HG02571 (cell line): ENCODE data around the gene STING1.

Experiments used
- ATAC-seq: cut with Tn5 transposase; IDR thresholded peaks from one replicate; pipeline ENCODE4 v1.9.1; 2021; ENCODE audit warnings: mild to moderate bottlenecking, moderate library complexity; ENCODE audit not compliant: unreplicated experiment

The STING1 gene

DNA sequence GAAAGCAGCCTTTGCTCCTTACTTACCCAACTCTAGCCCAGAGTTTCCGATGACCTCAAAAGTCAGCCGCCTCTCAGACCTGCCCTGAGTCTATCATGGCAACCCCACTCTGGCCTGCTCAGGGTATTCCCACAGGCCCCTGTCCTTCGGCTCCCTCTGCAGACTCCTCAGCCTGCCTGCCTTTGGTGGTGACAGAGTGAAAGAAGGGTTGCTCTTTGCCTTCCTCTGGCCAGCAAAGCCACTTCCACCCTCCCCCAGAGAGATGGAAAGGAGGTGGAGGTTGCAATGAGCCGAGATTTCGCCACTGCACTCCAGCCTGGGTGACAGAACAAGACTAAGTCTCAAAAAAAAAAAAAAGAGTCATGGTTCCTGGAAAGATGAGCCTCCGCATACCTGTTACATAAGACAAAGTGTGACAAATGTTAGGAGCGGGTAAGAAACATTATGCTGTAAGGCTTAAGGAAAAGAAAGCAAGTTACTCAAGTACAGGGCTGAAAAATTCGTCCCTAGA, 14.1 kb downstream of the STING1 start:
- no peak for ATAC-seq

DNA sequence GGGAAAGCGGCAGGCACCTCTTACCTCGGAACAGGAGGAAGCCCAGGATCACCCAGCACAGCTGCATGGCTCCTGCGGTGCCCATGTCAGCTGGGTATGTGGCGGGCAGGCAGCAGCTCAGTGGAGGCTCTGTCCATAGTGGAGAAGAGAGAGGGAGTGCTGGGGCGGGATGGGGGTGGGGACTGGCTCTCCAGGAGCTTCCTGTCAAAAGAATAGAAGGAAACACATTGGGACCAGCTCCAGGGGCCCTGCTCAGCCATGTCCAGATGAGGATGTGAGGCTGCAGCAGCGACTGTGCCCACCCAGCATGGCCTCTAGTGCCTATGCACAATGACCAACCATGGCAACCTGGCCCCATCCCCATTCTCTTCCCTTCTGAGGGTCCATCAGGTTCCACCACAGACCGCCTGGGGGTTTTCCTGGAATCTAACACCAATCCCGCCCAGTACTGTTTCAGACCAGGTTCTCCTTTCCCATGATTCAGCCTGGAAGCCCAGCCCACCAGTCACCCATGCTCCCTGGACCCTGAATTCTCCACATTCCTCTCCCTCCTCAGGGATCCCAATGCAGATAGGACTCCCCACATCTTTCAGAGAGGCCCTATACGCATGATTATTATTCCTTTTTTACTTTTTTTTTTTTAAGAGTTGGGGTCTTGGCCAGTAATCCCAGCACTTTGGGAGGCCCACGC, 19.8 kb downstream of the STING1 start, which contains the start of gene ECSCR:
TSS of gene ECSCR (minus strand) at position 158 of the 691 bp plus-strand sequence. CDS start at position 85, 73 bp downstream.
- no peak for ATAC-seq

DNA sequence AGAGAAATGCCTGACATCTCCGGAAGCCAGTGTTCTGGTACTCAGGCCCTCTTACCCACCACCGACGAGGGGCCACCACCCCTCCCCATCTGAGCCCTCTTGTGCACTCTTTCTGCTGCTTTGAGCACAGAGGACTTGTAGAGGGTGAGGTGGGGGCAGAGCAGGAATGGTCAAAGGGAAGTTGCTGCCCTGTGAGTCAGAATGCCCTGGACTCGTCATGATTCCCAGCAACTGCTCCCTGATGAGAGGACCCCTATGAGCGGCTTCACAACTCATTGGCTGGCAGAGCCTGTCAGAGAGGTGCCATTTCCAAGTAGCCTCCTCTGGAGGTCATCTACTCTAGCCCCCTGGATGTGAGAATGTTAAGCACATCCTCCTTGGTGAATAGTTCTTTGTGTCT, 20.9 kb downstream of the STING1 start:
- ATAC-seq, result no peak

DNA sequence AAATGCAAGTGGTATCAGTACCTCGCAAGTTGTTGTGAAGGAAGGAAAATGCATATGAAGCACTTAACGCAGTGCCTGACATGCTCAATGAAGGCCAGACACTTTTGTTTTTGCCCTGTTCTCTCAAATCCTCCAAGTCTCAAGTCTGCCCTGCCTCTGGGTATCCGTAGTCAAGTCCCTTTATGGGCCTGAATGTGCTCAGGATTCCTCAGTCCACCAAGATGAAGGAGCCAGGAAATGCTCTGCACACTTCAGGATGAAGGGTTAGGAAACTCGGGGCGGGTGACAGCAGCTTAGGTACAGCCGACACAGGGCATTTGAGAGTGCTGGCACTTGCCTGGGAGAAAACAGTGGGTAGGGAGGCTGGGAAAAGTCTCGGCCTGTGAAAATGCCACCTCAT, 21.4 kb downstream of the STING1 start:
- no peak for ATAC-seq

GRCh38 chr5:139460455-139460854, 22.1 kb downstream of the STING1 start:
- ATAC-seq, result no peak

DNA sequence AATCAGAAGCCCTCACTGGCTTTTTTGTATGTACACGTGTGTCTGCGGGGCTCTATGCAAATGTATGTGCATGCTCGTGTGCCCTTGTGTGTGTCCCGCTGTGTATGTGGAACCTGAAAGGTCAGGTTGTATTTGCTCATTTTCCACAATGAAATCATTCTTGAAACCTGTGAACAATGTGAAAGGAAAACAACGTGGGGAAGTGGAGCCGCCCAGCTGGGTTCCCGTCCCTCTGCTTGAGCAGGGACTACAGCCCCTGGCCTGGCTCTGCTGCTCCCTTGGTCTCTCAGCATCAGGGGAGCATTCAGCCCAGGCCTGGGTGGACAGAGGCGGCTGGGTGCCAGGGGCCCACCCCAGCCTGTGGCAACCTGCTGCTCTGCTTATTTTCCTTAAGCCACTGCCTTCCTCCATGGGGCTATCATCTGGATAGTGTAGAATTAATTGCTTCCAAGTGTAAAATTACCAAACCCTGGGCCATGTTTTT, 23.1 kb downstream of the STING1 start:
- peak; percentile 38 for ATAC-seq

DNA sequence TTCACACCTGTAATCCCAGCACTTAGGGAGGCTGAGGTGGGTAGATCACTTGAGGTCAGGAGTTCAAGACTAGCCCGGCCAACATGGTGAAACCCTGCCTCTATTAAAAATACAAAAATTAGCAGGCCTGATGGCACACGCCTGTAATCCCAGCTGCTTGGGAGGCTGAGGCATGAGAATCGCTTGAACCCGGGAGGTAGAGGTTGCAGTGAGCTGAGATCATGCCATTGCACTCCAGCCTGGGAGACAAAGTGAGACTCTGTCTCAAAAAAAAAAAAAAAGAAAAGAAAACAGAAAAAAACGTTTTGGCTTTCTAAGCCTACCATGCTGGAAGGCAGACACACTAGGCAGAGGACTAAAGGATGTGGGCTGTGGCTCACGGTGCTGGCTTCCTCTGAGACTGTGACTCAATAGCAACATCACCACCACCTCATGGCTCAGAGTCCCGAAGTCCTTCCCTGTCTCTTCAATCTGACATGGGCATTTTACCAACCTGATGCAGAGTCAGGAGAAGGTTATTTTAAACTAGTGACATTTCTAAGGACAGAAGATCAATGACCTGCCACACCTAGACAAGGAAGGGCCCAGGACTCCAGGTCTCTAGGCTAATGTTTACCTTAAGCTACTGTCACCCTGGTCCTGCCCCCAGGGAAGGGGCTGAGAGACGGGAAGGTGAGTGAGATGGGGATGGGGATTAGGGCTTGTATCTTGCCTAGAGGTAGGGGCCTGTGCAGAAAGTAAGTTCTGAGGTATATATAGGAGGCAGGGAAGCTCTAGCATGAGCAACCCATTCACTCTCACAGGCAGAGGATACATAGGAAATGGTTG, 23.8 kb downstream of the STING1 start:
- peak; percentile 42 for ATAC-seq

DNA sequence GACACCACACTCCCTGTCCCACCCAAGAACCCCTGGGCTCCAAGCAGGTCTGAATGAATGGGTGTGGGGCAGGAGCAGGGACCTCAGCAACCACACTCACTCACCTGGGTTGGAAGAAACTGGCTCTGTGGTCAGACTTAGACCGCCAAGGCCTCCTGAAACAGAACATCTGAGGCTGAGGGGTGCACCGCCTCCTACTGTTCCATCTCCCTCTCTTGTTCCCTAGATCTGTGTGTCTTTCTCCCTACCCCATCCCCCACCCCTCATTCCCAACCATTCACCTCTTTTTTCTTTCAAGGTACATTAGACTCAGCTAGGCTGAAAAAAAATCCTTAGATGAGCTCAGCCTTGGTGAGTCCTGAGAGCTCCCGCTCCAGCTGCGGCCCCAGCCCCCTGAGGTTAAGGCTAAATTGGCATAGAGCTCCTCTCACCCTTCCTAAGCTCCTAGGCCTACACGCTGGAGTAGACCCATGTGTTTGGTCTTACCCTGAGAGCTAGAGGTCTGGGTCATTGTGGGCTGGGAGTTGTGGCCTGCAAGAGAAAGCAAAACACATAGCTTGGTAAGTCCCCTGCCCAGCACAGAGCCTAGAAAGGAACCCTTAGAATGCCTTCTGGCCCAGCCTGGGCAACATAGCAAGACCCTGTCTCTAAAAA, 24.8 kb downstream of the STING1 start:
- no peak for ATAC-seq

GRCh38 chr5:139457241-139457640, 25.3 kb downstream of the STING1 start:
- ATAC-seq, result no peak

- ATAC-seq, result no peak
Measured at GRCh38 chr5:139456776-139457175, 25.8 kb downstream of the STING1 start.

GRCh38 chr5:139454568-139455290, 27.8 kb downstream of the STING1 start:
- ATAC-seq, result no peak

GRCh38 chr5:139453683-139454567, 28.6 kb downstream of the STING1 start:
- no peak for ATAC-seq

- no peak for ATAC-seq
Measured at GRCh38 chr5:139451878-139452660, 30.5 kb downstream of the STING1 start.

DNA sequence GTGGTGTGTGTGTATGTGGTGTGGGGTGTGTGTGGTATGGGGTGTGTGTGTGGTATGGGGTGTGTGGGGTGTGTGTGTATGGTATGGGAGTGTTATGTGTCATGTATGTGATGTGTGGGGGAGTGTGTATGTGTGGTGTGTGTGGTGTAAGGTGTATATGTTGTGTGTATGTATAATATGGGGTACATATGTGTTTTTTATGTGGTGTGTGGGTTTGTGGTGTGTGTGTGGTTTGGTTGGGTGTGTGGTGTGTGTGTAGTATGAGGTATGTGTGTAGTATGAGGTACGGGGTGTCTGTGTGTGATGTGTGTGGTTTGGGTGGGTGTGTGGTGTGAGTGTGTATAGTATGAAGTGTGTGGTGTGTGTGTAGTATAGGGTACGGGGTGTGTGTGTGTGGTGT, 31.4 kb downstream of the STING1 start:
- ATAC-seq, result no peak

DNA sequence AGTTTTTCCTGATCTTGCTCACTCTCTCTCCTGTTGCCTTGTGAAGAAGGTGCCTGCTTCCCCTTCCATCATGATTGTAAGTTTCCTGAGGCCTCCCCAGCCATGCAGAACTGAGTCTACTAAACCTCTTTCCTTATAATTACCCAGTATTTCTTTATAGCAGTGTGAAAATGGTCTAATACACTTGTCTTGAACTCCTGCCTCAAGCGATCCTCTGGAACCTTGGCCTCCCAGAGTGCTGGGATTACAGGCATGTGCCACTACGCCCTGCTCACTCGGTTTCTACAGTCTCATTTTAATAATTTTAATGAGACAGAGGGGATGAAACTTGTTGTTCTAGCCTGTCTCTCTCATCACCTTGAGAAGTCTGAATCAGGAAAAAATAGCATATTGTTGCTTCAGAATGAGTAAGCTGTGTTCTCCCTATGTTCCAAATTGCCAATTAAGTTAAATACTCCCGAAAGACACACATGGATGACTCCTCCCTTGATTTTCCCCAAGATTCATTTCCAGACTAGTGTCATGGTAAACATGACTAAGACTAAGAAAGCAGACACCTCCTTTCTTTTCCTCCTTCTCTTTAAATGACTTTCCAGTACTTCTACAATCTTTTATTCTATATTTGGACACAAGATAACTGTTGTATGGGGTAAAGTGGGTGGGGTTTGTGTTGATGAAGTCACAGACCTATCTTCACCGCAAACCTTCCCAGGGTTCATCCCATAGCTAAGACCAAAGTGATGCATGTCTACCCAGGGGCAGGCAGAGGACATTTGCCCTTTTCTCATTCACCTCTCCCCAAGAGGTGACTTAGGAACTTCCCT, 35.4 kb downstream of the STING1 start:
- peak; percentile 71 for ATAC-seq

DNA sequence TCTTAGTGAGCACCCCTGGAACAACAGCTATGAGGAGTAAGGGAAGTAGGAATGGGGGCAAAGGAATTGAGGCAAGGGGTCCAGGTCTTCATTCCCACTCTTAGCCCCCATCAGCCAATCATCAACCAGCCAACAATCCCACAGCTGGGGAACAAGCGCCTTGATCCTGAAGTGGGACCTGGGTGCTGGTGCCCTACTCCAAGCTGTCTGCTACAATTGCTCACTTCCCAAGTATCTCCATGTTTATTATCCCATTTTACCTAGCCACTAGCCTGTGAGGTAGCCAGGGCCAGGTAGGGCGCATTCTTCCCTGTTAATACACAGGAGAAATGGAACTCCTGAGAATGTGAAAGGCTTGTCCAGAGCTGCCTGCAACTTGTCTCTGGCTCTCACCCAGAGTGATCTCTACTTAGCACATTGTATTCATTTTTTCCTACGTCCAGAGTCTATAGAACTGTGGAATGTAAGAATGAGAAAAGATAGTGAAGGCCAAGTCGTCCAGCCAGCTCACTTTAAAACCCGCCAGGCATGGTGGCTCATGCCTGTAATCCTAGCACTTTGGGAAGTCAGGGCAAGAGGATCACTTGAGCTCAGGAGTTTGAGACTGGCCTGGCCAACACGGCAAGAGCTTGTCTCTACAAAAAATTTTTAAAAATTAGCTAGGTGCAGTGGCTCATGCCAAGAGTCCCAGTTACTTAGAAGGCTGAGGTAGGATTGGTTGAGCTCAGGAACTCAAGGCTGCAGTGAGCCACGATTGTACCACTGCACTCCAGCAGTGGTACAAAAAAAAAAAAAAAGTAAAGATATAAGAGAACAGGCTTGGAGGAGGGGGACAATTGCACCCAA, 37.0 kb downstream of the STING1 start:
- no peak for ATAC-seq

DNA sequence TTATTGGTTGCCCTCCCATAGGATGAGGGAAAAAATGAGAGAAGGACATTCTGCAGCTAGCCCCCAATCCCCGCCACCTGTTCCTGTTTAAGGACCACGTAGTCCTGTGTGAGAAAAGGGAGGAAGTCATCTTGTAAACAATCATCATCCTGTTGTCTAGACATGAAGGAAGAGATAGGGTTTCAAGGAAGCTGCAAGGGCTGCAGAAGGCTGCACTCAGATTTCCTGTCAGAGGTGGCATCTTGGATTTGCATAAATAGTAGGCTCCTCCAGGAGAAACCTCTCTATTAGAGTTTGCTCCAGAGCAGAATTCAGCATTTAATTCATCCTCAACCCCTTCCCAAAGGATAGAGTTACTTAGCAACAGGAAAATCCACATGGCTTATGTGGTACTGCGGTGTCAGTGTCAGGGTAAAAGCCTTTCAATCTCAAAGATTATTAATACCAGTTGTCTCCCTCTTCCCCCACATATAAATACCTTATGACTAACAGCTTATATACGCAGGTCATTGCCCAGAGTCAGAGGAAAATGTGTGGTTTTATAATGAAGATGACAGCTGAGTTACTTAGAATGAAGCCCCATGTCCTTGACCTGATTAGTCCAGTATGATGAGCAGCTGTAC, 38.6 kb downstream of the STING1 start:
- no peak for ATAC-seq
